Chondrocyte (in vitro differentiated cells): Measurements from ENCODE around the gene STRN. TPM values are rescaled to one million over a fixed set of nuclear protein-coding genes. Genes with fewer than 3 reads are reported as not detected.
"Not testable (repeated sequence)": the region's sequence is repeated elsewhere in the genome, so short reads cannot be mapped to it uniquely, and the experiment has no call there.

Experiments used
- DNase-seq: peaks from one replicate; pipeline ENCODE4 v3.0.0; 2021; ENCODE audit warnings: mixed read lengths, low spot score
- H3K27ac Mint-ChIP-seq: one replicate; pipeline ENCODE4 v1.8.0; 2021; ENCODE audit warnings: mild to moderate bottlenecking, moderate library complexity, mixed read lengths; ENCODE audit not compliant: unreplicated experiment
- H3K27me3 Mint-ChIP-seq: 2 replicates; pipeline ENCODE4 v1.8.0; 2021; ENCODE audit warnings: low read depth, mixed read lengths
- H3K36me3 Mint-ChIP-seq: 2 replicates; pipeline ENCODE4 v1.8.0; 2021; ENCODE audit warnings: low read depth, mixed read lengths
- H3K4me1 Mint-ChIP-seq: 2 replicates; pipeline ENCODE4 v1.8.0; 2021; ENCODE audit warnings: low read depth, mild to moderate bottlenecking, mixed read lengths
- H3K4me3 Mint-ChIP-seq: one replicate; pipeline ENCODE4 v1.8.0; 2021; ENCODE audit warnings: mild to moderate bottlenecking, moderate library complexity, mixed read lengths; ENCODE audit not compliant: unreplicated experiment
- H3K9me3 Mint-ChIP-seq: 2 replicates; pipeline ENCODE4 v1.8.0; 2021; ENCODE audit warnings: low read depth, mixed read lengths
- total RNA-seq: library from RNA; stranded (reverse); gene quantifications from 3 replicates; pipeline ENCODE4 v1.2.1, GENCODE V29; 2021
- TF ChIP-seq, protein P1 (sequence below): fragments of 200-600 bp; sonication (generic); IDR thresholded peaks from 2 replicates; pipeline ENCODE4 v1.5.0; 2021; ENCODE audit warnings: antibody characterized with exemption, mild to moderate bottlenecking, moderate library complexity

STRN gene
- total RNA-seq, 1 donor from 2014 or later: 27.5 TPM

DNA sequence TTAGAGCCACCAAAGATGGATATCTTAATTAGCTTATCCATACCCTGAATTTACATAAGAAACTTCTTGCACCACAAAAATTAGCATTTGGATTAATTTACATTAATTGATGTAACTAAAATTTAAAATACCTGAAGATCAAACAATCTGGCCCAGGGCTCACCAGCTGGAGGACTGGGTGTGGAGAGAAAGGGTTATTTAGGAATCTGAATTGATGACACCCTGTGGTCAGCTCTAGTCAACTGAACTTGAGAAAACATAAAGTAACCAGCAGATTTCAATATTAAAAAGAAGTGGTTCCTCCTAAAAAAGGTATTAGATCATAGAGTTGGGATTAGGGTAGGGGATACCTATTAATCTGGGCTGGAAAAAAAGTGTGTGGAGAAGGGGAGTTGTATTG is 122.5 kb downstream of the STRN start:
- DNase-seq: no peak
- no peak overlapping the region for H3K27ac Mint-ChIP-seq
- TF ChIP-seq, protein P1, sequence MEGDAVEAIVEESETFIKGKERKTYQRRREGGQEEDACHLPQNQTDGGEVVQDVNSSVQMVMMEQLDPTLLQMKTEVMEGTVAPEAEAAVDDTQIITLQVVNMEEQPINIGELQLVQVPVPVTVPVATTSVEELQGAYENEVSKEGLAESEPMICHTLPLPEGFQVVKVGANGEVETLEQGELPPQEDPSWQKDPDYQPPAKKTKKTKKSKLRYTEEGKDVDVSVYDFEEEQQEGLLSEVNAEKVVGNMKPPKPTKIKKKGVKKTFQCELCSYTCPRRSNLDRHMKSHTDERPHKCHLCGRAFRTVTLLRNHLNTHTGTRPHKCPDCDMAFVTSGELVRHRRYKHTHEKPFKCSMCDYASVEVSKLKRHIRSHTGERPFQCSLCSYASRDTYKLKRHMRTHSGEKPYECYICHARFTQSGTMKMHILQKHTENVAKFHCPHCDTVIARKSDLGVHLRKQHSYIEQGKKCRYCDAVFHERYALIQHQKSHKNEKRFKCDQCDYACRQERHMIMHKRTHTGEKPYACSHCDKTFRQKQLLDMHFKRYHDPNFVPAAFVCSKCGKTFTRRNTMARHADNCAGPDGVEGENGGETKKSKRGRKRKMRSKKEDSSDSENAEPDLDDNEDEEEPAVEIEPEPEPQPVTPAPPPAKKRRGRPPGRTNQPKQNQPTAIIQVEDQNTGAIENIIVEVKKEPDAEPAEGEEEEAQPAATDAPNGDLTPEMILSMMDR: no peak
- H3K9me3 Mint-ChIP-seq: no peaks in the 10 kb centered on the region
- H3K4me3 Mint-ChIP-seq: no peak overlapping the region
- H3K36me3 Mint-ChIP-seq: peaks cover 18% of the 10 kb centered on the region
- H3K27me3 Mint-ChIP-seq: no peaks in the 10 kb centered on the region
- no peaks in the 10 kb centered on the region for H3K4me1 Mint-ChIP-seq

DNA sequence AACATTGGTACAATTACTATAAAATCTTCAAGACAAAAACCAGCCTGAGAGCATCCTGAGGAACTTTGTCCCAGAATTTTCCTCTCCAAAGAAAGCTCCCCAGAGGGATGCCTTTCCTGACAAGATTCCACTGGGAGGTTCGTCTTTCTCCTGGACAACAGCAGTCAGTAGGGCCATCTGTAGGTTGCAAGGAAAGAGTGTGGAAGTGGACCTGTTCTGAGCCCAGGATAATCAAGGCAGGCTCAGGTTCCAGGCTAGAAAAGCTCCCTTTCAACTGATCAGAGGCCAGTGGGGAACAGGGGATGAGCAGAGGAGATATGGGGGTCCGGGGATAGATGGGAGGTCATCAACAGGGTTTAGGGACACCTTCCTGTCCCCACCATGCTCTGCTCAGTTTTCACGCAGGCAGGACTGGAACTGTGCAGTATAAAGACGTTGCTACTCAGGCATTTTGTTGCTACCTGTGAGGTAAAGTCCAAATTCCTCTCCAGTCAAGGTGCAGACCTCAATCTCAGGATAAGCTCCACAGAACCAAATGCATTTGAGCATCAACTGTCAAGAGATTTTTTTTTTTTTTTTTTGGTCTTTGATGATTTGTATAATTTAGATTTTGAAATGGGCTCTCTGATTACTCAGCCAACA is 126.2 kb downstream of the STRN start:
- Mint-ChIP-seq H3K27me3 (no peaks in the 10 kb centered on the region), H3K4me3 (no peak overlapping the region), H3K9me3 (no peaks in the 10 kb centered on the region), H3K27ac (no peak overlapping the region), H3K36me3 (peaks cover 11% of the 10 kb centered on the region), H3K4me1 (no peaks in the 10 kb centered on the region)
- TF ChIP-seq, protein P1: no peak
- DNase-seq: no peak

DNA sequence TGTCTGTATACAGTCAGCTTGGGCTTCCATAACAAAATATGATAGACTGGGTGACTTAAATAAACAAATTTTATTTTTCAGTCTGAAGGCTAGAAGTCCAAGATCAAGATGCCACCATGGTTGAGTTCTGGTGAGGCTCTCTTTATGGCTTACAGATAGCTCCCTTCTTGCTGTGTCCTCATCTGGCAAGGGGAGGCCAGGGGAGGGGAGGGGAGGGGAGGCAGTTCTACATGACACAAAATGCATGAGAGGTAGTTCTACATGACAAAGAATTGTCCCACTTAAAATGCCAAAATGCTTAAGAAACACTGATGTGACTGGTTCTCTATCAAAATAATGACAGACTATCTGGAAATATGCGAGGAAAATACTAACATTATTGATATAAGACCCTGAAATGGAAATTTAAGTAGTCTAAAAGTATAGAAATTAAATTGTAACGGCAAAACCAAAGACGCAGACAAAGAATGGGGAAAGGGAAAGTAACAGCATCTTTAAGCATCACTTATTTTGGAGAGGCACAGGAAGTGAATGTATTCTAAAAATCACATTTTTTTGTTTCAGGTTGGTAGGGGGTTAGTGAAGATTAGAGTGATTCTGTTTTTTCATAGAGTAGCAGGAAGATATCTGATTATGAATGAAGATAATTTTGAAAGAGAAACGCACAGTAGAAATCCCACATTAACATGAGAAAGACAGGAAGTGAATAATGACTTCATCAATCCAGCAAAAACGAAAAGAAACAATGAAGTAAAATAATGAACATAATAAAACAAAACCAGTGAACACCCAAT is 131.4 kb downstream of the STRN start:
- TF ChIP-seq, protein P1: no peak
- no peaks in the 10 kb centered on the region for H3K27me3 Mint-ChIP-seq
- H3K4me1 Mint-ChIP-seq: no peaks in the 10 kb centered on the region
- H3K9me3 Mint-ChIP-seq: peaks cover 16% of the 10 kb centered on the region
- H3K36me3 Mint-ChIP-seq: no peaks in the 10 kb centered on the region
- no peak for DNase-seq
- no peak overlapping the region for H3K4me3 Mint-ChIP-seq
- no peak overlapping the region for H3K27ac Mint-ChIP-seq

DNA sequence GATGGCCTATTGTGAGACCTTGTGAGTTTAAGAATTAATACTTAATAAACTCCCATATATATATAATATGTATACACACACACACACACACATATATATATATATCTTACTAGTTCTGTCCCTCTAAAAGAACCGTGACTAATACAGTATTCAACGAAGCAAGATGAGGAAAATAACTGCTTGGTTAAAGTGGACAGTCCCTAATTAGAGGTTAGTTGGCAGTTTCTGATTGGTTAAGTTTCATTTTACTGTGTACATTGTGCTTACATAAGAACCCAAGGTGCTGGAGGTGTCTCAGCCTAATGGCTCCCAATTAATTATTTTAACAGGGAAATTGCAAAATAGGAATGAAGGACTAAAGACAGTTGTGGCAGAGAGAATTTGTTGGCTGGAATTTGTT is 132.1 kb downstream of the STRN start:
- no peaks in the 10 kb centered on the region for H3K4me1 Mint-ChIP-seq
- H3K27ac Mint-ChIP-seq: no peak overlapping the region
- TF ChIP-seq, protein P1: no peak
- H3K4me3 Mint-ChIP-seq: no peak overlapping the region
- no peak for DNase-seq
- no peaks in the 10 kb centered on the region for H3K36me3 Mint-ChIP-seq
- H3K9me3 Mint-ChIP-seq: peaks cover 16% of the 10 kb centered on the region
- no peaks in the 10 kb centered on the region for H3K27me3 Mint-ChIP-seq

DNA sequence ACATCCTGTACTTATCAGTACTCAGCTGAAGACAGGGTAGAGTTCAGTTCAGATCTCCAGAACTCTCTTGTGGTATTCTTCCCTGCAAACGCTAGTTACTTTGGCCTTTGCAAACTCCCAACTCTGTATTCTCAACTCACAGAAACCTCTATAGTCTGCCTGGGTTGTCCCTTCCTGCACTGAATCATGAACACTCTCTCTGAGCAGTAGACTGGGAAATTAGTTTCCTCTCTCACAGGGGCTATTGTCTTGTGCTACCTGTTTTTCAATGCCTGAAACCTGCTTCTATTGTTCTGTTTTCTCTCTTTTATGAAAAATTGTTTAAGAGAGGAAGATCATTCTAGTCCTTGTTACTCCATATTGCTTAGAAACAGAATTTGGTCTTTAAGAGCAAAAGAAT is 135.2 kb downstream of the STRN start:
- TF ChIP-seq, protein P1: no peak
- Mint-ChIP-seq H3K27ac (no peak overlapping the region), H3K27me3 (no peaks in the 10 kb centered on the region), H3K4me1 (no peaks in the 10 kb centered on the region), H3K9me3 (peaks cover 16% of the 10 kb centered on the region), H3K4me3 (no peak overlapping the region), H3K36me3 (no peaks in the 10 kb centered on the region)
- no peak for DNase-seq

DNA sequence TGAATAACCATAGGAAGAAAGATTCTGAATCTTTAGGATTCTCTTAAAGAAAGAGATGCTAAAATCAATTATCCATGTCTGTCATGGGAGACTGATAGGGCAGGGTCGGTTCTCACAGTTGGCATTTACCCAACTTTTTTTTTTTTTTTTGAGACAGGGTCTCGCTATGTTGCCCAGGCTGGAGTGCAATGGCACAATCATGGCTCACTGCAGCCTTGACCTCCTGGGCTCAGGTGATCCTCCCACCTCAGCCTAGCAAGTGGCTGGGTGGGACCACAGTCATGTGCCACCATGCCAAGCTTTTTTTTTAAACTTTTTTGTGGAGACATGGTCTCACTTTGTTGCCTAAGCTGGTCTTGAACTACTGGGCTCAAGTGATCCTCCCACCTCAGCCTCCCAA is 141.7 kb downstream of the STRN start:
- H3K4me3 Mint-ChIP-seq, DNase-seq, H3K9me3 Mint-ChIP-seq, H3K4me1 Mint-ChIP-seq, H3K36me3 Mint-ChIP-seq, H3K27ac Mint-ChIP-seq, H3K27me3 Mint-ChIP-seq: not testable (repeated sequence)
